ENCODE data around the gene HSPA12B.

- no peak for TF ChIP-seq AFF4 (CRISPR knock-in tag; IDR thresholded peaks at IDR 0.05; ENCODE audit: borderline replicate concordance)
- no peak for TF ChIP-seq CTCF (IDR thresholded peaks at IDR 0.05)
- no peak for TF ChIP-seq ZNF263 (CRISPR knock-in tag; IDR thresholded peaks at IDR 0.05; ENCODE audit: low read depth)
- no peak for TF ChIP-seq SP1 (CRISPR knock-in tag; conservative IDR thresholded peaks at IDR 0.05)
- TF ChIP-seq, protein P1, sequence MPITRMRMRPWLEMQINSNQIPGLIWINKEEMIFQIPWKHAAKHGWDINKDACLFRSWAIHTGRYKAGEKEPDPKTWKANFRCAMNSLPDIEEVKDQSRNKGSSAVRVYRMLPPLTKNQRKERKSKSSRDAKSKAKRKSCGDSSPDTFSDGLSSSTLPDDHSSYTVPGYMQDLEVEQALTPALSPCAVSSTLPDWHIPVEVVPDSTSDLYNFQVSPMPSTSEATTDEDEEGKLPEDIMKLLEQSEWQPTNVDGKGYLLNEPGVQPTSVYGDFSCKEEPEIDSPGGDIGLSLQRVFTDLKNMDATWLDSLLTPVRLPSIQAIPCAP (CRISPR knock-in tag; IDR thresholded peaks at IDR 0.05) = no peak
- TF ChIP-seq ZBTB21 (CRISPR knock-in tag; IDR thresholded peaks at IDR 0.05; ENCODE audit: borderline replicate concordance) = no peak
- TF ChIP-seq, protein P2, sequence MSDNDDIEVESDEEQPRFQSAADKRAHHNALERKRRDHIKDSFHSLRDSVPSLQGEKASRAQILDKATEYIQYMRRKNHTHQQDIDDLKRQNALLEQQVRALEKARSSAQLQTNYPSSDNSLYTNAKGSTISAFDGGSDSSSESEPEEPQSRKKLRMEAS (CRISPR knock-in tag; IDR thresholded peaks at IDR 0.05) = no peak
- TF ChIP-seq CBFB (CRISPR knock-in tag; IDR thresholded peaks at IDR 0.05; ENCODE audit: low read depth) = no peak
Measured at GRCh38 chr20:3730803-3731672, 1.4 kb upstream of the HSPA12B start.
